GM12878 (cell line): Measurements from ENCODE around the gene TRDMT1. TPM values are rescaled to one million over a fixed set of nuclear protein-coding genes. Genes with fewer than 3 reads are reported as not detected.

Experiments used
- CBX5 ChIP-seq: sonication (generic); IDR thresholded peaks from 2 replicates; pipeline ENCODE4 v1.6.1; 2016; ENCODE audit warnings: low read depth, moderate library complexity, mild to moderate bottlenecking, inconsistent platforms
- CEBPB ChIP-seq, 2 experiments: fragments of 150-350 bp in 1 of 2; IDR thresholded peaks; 2 replicates each; pipeline ENCODE4 v1.6.1; 2012 to 2014; ENCODE audit warnings: low read depth in 2 of 2, low read length in 2 of 2, borderline replicate concordance in 1 of 2, inconsistent platforms in 1 of 2
- CHD1 ChIP-seq: IDR thresholded peaks from 2 replicates; pipeline ENCODE4 v1.6.1; 2012; ENCODE audit warnings: low read depth, low read length, improper control_type of control experiment
- CREB1 ChIP-seq: IDR thresholded peaks from 2 replicates; pipeline ENCODE4 v1.6.1; 2012; ENCODE audit warnings: low read depth, mild to moderate bottlenecking, inconsistent platforms
- ESRRA ChIP-seq: IDR thresholded peaks from 2 replicates; pipeline ENCODE4 v1.6.1; 2012; ENCODE audit warnings: mild to moderate bottlenecking, low read length, improper control_type of control experiment
- FOXM1 ChIP-seq: IDR thresholded peaks from 2 replicates; pipeline ENCODE4 v1.6.1; 2012; ENCODE audit warnings: low read depth, mild to moderate bottlenecking, inconsistent platforms, low read length, moderate library complexity
- HSF1 ChIP-seq: fragments of 150-350 bp; IDR thresholded peaks from 2 replicates; pipeline ENCODE4 v1.6.1; 2014; ENCODE audit warnings: mild to moderate bottlenecking, low read depth, low read length
- JUND ChIP-seq: IDR thresholded peaks from 2 replicates; pipeline ENCODE4 v1.6.1; 2012; ENCODE audit warnings: low read depth, mild to moderate bottlenecking, low read length, improper control_type of control experiment, moderate library complexity
- MTA3 ChIP-seq: IDR thresholded peaks from 2 replicates; pipeline ENCODE4 v1.6.1; 2012; ENCODE audit warnings: low read length, inconsistent platforms, borderline replicate concordance
- NFYA ChIP-seq: IDR thresholded peaks from 2 replicates; pipeline ENCODE4 v1.6.1; 2011; ENCODE audit warnings: low read depth, mild to moderate bottlenecking, low read length, improper control_type of control experiment, borderline replicate concordance
- RAD21 ChIP-seq: IDR thresholded peaks from 2 replicates; pipeline ENCODE4 v1.6.1; 2011; ENCODE audit warnings: mild to moderate bottlenecking, low read depth, low read length, moderate library complexity; ENCODE audit not compliant: insufficient read depth
- SIN3A ChIP-seq: IDR thresholded peaks from 2 replicates; pipeline ENCODE4 v1.6.1; 2012; ENCODE audit warnings: low read depth, low read length, improper control_type of control experiment
- SMAD1 ChIP-seq: fragments of 450-650 bp; IDR thresholded peaks from 2 replicates; pipeline ENCODE4 v1.6.1; 2018; ENCODE audit warnings: mild to moderate bottlenecking, low read depth; ENCODE audit not compliant: partially characterized antibody
- TCF3 ChIP-seq: IDR thresholded peaks from 2 replicates; pipeline ENCODE4 v1.6.1; 2012; ENCODE audit warnings: low read depth, mild to moderate bottlenecking, low read length, borderline replicate concordance; ENCODE audit not compliant: insufficient read depth
- ZBTB33 ChIP-seq: fragments of 450-650 bp; IDR thresholded peaks from 2 replicates; pipeline ENCODE4 v1.6.1; 2017; ENCODE audit warnings: mild to moderate bottlenecking
- ZBTB40 ChIP-seq: fragments of 450-650 bp; IDR thresholded peaks from 2 replicates; pipeline ENCODE4 v1.6.1; 2016; ENCODE audit warnings: mild to moderate bottlenecking, moderate library complexity, borderline replicate concordance
- ZNF687 ChIP-seq: fragments of 450-650 bp; IDR thresholded peaks from 2 replicates; pipeline ENCODE4 v1.6.1; 2017; ENCODE audit warnings: mild to moderate bottlenecking, moderate library complexity
- polyA plus RNA-seq, 11 experiments: library from polyadenylated mRNA; depleted of rRNA in 4 of 11; unstranded in 6 of 11; stranded (reverse) in 5 of 11; fragments of >200 nt; fragmentation: Nextera tagmentation in 4 of 11; fragmentation: Illumina TruSeq in 1 of 11; extraction: Ambion mirVana in 4 of 11; extraction: Trizol in 1 of 11; gene quantifications; 1 replicate in 1 of 11; 2 replicates in 10 of 11; pipeline versions ENCODE4 v1.2.1 to v1.2.3, GENCODE V29; 2011 to 2016; ENCODE audit warnings: inconsistent platforms in 2 of 11, missing spikeins in 2 of 11, low read depth in 1 of 11
- total RNA-seq, 4 experiments: library from RNA; depleted of rRNA in 3 of 4; stranded (reverse); fragments of >200 nt in 3 of 4; fragmentation: Illumina TruSeq in 1 of 4; extraction: Trizol in 1 of 4; gene quantifications; 2 replicates each; pipeline versions ENCODE4 v1.2.1 to v1.2.3, GENCODE V29; 2013 to 2021

The TRDMT1 gene
- total and polyA plus RNA-seq, 10 of the 15 experiments (the other 5 are each of a cell fraction or from before 2014, with no cell fraction given) = 2.3 to 9.7 (median 4.6) TPM

GRCh38 chr10:17228091-17229015, 26.9 kb upstream of the TRDMT1 start, which contains the start of gene VIM (continued):
- no peak for TF ChIP-seq ESRRA
- TF ChIP-seq CBX5 = no peak
- no peak for TF ChIP-seq JUND
- TF ChIP-seq RAD21 = no peak
- no peak for TF ChIP-seq ZBTB33
- TF ChIP-seq ZBTB40 = no peak
- TF ChIP-seq TCF3 = no peak
- no peak; the same call in 1 of the 2 replicates for TF ChIP-seq FOXM1
- no peak for TF ChIP-seq NFYA
- TF ChIP-seq HSF1 = no peak
- TF ChIP-seq SIN3A = no peak; the same call in 1 of the 2 replicates
- 0 out of 2 replicates have a peak, but pooled peaks have one; percentile 32 for TF ChIP-seq MTA3
- no peak for TF ChIP-seq CEBPB (IDR thresholded peaks at IDR 0.05; ENCODE audit: borderline replicate concordance in 1 of 2, low read depth in 2 of 2, low read length in 2 of 2)
- TF ChIP-seq ZNF687 = no peak
- TF ChIP-seq CHD1 = no peak; the same call in 1 of the 2 replicates
- no peak for TF ChIP-seq SMAD1
- no peak for TF ChIP-seq CREB1
